ENCODE measurements around the gene DLD. TPM values are rescaled to one million over a fixed set of nuclear protein-coding genes. Genes with fewer than 3 reads are reported as not detected.

DLD gene
- total and polyA plus RNA-seq, 2 experiments from 2014 or later, result 38.1 to 76.2 TPM

DNA sequence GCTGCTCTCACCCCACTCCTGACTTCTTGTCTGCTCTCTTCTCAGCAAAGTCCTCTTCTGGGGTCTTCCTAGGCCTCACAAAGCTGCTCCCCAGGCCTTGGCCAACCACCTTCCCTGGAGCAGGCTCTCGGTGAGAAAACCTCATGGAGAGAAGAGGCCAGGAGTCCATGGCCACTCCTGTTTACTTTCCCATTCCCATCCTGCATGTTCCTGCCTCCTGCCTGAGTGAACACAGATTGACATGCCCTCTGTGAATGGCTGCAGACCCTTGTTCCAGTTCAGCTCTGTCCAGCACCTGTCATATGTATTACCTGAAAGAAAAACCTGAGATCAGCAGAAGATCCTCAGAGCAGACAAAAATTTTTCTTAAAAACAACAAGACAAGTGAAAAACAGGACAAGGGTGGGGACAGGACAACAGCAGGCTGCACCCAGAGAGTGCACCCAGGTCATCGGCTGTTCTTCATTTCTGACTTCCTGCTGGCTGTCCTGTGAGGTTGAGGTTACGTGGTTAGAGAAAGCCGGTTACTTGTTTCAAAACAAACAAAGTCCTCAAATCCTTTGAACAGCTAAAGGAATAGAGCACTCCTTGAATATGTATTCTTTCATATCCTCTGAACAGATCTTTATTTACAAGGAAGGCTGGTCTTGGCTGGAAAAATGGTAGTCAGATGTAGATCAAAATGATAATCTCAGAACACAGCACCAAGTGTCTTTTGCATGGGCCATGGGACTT, 34.0 kb upstream of the DLD start:
- no peaks in the 10 kb centered on the region for H3K27me3 ChIP-seq (ENCODE audit: insufficient read depth)
- Mint-ChIP-seq H3K36me3 (ENCODE audit: low read depth) (no peaks in the 10 kb centered on the region), H3K4me1 (no peaks in the 10 kb centered on the region), H3K4me3 (no peak overlapping the region), H3K9me3 (no peaks in the 10 kb centered on the region), H3K27ac (no peak overlapping the region), H3K27me3 (ENCODE audit: insufficient read depth, low read depth, poor library complexity) (no peaks in the 10 kb centered on the region)
- H3K4me3 ChIP-seq, result no peak overlapping the region
- H3K27ac ChIP-seq (ENCODE audit: low read depth), result no peak overlapping the region
- H3K4me1 ChIP-seq (ENCODE audit: insufficient read depth), result no peaks in the 10 kb centered on the region
- H3K36me3 ChIP-seq (ENCODE audit: insufficient read depth), result no peaks in the 10 kb centered on the region
- no peaks in the 10 kb centered on the region for H3K9me2 ChIP-seq (ENCODE audit: insufficient read depth)
- ATAC-seq, result no peak
- DNase-seq (ENCODE audit: low spot score), result no peak
- no peak overlapping the region for H2AFZ ChIP-seq
- H3K79me2 ChIP-seq (replicated peaks; ENCODE audit: insufficient read depth), result no peaks in the 10 kb centered on the region
- H3F3A ChIP-seq (replicated peaks; ENCODE audit: low read depth), result no peaks in the 10 kb centered on the region
- H3K4me2 ChIP-seq, result no peak overlapping the region
- TF ChIP-seq, protein P1, sequence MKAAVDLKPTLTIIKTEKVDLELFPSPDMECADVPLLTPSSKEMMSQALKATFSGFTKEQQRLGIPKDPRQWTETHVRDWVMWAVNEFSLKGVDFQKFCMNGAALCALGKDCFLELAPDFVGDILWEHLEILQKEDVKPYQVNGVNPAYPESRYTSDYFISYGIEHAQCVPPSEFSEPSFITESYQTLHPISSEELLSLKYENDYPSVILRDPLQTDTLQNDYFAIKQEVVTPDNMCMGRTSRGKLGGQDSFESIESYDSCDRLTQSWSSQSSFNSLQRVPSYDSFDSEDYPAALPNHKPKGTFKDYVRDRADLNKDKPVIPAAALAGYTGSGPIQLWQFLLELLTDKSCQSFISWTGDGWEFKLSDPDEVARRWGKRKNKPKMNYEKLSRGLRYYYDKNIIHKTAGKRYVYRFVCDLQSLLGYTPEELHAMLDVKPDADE (IDR thresholded peaks at IDR 0.05), result no peak
- TF ChIP-seq STAT1 (IDR thresholded peaks at IDR 0.05; ENCODE audit: unreplicated experiment) (no peak), ZNF331 (CRISPR knock-in tag; IDR thresholded peaks at IDR 0.05; ENCODE audit: low read depth) (no peak), CREB1 (CRISPR knock-in tag; IDR thresholded peaks at IDR 0.05; ENCODE audit: low read depth) (no peak), POLR2AphosphoS5 (IDR thresholded peaks at IDR 0.05; ENCODE audit: low read depth) (no peak), EZH2 (IDR thresholded peaks at IDR 0.05; ENCODE audit: low read depth, unreplicated experiment) (no peak), EZH2phosphoT487 (IDR thresholded peaks at IDR 0.05; ENCODE audit: unreplicated experiment) (no peak), ZNF114 (CRISPR knock-in tag; IDR thresholded peaks at IDR 0.05) (no peak), JUNB (IDR thresholded peaks at IDR 0.05; ENCODE audit: unreplicated experiment) (no peak), NANOG (IDR thresholded peaks at IDR 0.05; ENCODE audit: borderline replicate concordance) (no peak)
- TF ChIP-seq, protein P2, sequence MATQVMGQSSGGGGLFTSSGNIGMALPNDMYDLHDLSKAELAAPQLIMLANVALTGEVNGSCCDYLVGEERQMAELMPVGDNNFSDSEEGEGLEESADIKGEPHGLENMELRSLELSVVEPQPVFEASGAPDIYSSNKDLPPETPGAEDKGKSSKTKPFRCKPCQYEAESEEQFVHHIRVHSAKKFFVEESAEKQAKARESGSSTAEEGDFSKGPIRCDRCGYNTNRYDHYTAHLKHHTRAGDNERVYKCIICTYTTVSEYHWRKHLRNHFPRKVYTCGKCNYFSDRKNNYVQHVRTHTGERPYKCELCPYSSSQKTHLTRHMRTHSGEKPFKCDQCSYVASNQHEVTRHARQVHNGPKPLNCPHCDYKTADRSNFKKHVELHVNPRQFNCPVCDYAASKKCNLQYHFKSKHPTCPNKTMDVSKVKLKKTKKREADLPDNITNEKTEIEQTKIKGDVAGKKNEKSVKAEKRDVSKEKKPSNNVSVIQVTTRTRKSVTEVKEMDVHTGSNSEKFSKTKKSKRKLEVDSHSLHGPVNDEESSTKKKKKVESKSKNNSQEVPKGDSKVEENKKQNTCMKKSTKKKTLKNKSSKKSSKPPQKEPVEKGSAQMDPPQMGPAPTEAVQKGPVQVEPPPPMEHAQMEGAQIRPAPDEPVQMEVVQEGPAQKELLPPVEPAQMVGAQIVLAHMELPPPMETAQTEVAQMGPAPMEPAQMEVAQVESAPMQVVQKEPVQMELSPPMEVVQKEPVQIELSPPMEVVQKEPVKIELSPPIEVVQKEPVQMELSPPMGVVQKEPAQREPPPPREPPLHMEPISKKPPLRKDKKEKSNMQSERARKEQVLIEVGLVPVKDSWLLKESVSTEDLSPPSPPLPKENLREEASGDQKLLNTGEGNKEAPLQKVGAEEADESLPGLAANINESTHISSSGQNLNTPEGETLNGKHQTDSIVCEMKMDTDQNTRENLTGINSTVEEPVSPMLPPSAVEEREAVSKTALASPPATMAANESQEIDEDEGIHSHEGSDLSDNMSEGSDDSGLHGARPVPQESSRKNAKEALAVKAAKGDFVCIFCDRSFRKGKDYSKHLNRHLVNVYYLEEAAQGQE (IDR thresholded peaks at IDR 0.05; ENCODE audit: unreplicated experiment), result no peak
- TF ChIP-seq, protein P3, sequence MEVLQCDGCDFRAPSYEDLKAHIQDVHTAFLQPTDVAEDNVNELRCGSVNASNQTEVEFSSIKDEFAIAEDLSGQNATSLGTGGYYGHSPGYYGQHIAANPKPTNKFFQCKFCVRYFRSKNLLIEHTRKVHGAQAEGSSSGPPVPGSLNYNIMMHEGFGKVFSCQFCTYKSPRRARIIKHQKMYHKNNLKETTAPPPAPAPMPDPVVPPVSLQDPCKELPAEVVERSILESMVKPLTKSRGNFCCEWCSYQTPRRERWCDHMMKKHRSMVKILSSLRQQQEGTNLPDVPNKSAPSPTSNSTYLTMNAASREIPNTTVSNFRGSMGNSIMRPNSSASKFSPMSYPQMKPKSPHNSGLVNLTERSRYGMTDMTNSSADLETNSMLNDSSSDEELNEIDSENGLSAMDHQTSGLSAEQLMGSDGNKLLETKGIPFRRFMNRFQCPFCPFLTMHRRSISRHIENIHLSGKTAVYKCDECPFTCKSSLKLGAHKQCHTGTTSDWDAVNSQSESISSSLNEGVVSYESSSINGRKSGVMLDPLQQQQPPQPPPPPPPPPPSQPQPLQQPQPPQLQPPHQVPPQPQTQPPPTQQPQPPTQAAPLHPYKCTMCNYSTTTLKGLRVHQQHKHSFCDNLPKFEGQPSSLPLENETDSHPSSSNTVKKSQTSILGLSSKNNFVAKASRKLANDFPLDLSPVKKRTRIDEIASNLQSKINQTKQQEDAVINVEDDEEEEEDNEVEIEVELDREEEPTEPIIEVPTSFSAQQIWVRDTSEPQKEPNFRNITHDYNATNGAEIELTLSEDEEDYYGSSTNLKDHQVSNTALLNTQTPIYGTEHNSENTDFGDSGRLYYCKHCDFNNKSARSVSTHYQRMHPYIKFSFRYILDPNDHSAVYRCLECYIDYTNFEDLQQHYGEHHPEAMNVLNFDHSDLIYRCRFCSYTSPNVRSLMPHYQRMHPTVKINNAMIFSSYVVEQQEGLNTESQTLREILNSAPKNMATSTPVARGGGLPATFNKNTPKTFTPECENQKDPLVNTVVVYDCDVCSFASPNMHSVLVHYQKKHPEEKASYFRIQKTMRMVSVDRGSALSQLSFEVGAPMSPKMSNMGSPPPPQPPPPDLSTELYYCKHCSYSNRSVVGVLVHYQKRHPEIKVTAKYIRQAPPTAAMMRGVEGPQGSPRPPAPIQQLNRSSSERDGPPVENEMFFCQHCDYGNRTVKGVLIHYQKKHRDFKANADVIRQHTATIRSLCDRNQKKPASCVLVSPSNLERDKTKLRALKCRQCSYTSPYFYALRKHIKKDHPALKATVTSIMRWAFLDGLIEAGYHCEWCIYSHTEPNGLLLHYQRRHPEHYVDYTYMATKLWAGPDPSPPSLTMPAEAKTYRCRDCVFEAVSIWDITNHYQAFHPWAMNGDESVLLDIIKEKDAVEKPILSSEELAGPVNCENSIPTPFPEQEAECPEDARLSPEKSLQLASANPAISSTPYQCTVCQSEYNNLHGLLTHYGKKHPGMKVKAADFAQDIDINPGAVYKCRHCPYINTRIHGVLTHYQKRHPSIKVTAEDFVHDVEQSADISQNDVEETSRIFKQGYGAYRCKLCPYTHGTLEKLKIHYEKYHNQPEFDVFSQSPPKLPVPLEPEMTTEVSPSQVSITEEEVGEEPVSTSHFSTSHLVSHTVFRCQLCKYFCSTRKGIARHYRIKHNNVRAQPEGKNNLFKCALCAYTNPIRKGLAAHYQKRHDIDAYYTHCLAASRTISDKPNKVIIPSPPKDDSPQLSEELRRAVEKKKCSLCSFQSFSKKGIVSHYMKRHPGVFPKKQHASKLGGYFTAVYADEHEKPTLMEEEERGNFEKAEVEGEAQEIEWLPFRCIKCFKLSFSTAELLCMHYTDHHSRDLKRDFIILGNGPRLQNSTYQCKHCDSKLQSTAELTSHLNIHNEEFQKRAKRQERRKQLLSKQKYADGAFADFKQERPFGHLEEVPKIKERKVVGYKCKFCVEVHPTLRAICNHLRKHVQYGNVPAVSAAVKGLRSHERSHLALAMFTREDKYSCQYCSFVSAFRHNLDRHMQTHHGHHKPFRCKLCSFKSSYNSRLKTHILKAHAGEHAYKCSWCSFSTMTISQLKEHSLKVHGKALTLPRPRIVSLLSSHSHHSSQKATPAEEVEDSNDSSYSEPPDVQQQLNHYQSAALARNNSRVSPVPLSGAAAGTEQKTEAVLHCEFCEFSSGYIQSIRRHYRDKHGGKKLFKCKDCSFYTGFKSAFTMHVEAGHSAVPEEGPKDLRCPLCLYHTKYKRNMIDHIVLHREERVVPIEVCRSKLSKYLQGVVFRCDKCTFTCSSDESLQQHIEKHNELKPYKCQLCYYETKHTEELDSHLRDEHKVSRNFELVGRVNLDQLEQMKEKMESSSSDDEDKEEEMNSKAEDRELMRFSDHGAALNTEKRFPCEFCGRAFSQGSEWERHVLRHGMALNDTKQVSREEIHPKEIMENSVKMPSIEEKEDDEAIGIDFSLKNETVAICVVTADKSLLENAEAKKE (CRISPR knock-in tag; IDR thresholded peaks at IDR 0.05), result no peak
- TF ChIP-seq, protein P4, sequence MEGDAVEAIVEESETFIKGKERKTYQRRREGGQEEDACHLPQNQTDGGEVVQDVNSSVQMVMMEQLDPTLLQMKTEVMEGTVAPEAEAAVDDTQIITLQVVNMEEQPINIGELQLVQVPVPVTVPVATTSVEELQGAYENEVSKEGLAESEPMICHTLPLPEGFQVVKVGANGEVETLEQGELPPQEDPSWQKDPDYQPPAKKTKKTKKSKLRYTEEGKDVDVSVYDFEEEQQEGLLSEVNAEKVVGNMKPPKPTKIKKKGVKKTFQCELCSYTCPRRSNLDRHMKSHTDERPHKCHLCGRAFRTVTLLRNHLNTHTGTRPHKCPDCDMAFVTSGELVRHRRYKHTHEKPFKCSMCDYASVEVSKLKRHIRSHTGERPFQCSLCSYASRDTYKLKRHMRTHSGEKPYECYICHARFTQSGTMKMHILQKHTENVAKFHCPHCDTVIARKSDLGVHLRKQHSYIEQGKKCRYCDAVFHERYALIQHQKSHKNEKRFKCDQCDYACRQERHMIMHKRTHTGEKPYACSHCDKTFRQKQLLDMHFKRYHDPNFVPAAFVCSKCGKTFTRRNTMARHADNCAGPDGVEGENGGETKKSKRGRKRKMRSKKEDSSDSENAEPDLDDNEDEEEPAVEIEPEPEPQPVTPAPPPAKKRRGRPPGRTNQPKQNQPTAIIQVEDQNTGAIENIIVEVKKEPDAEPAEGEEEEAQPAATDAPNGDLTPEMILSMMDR (conservative IDR thresholded peaks at IDR 0.05; ENCODE audit: low read depth in 2 of 2), result no peak
- no peaks in the 10 kb centered on the region for H4K20me1 ChIP-seq (replicated peaks; ENCODE audit: insufficient read depth)

Measured in GM23338 (cell line).